Endothelial cell of umbilical vein (primary cell): Measurements from ENCODE around the gene RPL37A. TPM values are rescaled to one million over a fixed set of nuclear protein-coding genes. Genes with fewer than 3 reads are reported as not detected.

ENCODE experiments used
- BruUV-seq: library from RNA; stranded (reverse); fragments of 400-500 nt; replicated peaks from 2 replicates; lab custom pipeline; 2021; lab: Mats Ljungman, UMichigan
- CTCF ChIA-PET: fragments of 300-600, 350-600 bp; sonication (Branson Sonifier 250); formaldehyde crosslinking; loops from one replicate; lab custom pipeline; 2021; ENCODE audit warnings: antibody characterized with exemption, inconsistent platforms; lab: Charles Lee
- POLR2A ChIA-PET: fragments of 300-600, 350-600 bp; sonication (Branson Sonifier 250); formaldehyde crosslinking; loops from one replicate; lab custom pipeline; 2021; ENCODE audit warnings: antibody characterized with exemption, inconsistent platforms; lab: Charles Lee
- DNase-seq: peaks from one replicate; pipeline ENCODE4 v3.0.0-alpha.2; 2011; ENCODE audit warnings: low read depth, low spot score
- FAIRE-seq: peaks from 2 replicates; lab custom pipeline; 2011; peaks lifted over from hg19 to GRCh38; lab: Jason Lieb, UNC
- H2AFZ ChIP-seq: 2 replicates; pipeline ENCODE4 v1.6.0; 2012; ENCODE audit warnings: low read depth, low read length, control low read depth, inconsistent platforms
- H3K27ac ChIP-seq: 2 replicates; pipeline ENCODE4 v1.5.1; 2011; ENCODE audit warnings: low read depth, mild to moderate bottlenecking, control low read depth, low read length, moderate library complexity; ENCODE audit not compliant: insufficient read depth
- H3K27me3 ChIP-seq, 2 experiments: 2 replicates each; pipeline versions ENCODE4 v1.6.0 to v1.6.1; 2011; ENCODE audit warnings: low read length in 2 of 2, mixed read lengths in 1 of 2; ENCODE audit not compliant: control insufficient read depth in 2 of 2, insufficient read depth in 2 of 2
- H3K36me3 ChIP-seq, 2 experiments: 2 replicates in 1 of 2; 3 replicates in 1 of 2; pipeline ENCODE4 v1.5.1; 2011; ENCODE audit warnings: low read length in 2 of 2, mild to moderate bottlenecking in 1 of 2, moderate library complexity in 1 of 2; ENCODE audit not compliant: control insufficient read depth in 2 of 2, insufficient read depth in 2 of 2; ENCODE audit errors: extremely low read depth in 1 of 2
- H3K4me1 ChIP-seq: 3 replicates; pipeline ENCODE4 v1.5.1; 2011; ENCODE audit warnings: mild to moderate bottlenecking, low read length; ENCODE audit not compliant: control insufficient read depth, insufficient read depth; ENCODE audit errors: extremely low read depth
- H3K4me2 ChIP-seq: 2 replicates; pipeline ENCODE4 v1.6.1; 2011; ENCODE audit warnings: low read length, control low read depth, mixed read lengths; ENCODE audit not compliant: insufficient read depth
- H3K4me3 ChIP-seq, 3 experiments: fragments of 200-600 bp in 1 of 3; sonication (generic), shearing (Covaris generic) in 1 of 3; replicated peaks in 1 of 3; 2 replicates each; pipeline ENCODE4 v1.5.1; 2011 to 2016; ENCODE audit warnings: control low read depth in 3 of 3, low read length in 3 of 3, mild to moderate bottlenecking in 2 of 3, inconsistent platforms in 1 of 3, low read depth in 1 of 3, moderate library complexity in 1 of 3; ENCODE audit not compliant: insufficient read depth in 1 of 3
- H3K79me2 ChIP-seq: 2 replicates; pipeline ENCODE4 v1.6.0; 2012; ENCODE audit warnings: low read length, inconsistent platforms; ENCODE audit not compliant: control insufficient read depth, insufficient read depth
- H3K9ac ChIP-seq: replicated peaks from 2 replicates; pipeline ENCODE3; 2011; ENCODE audit warnings: low read length, control low read depth; ENCODE audit not compliant: insufficient read depth; ENCODE audit errors: extremely low read depth
- H3K9me1 ChIP-seq: replicated peaks from 3 replicates; pipeline ENCODE4 v1.6.0; 2011; ENCODE audit warnings: mild to moderate bottlenecking, low read length; ENCODE audit not compliant: control insufficient read depth, insufficient read depth; ENCODE audit errors: extremely low read depth
- H3K9me3 ChIP-seq: replicated peaks from 2 replicates; pipeline ENCODE4 v1.5.1; 2012; ENCODE audit warnings: low read length, inconsistent platforms; ENCODE audit not compliant: control insufficient read depth, insufficient read depth
- H4K20me1 ChIP-seq: replicated peaks from 2 replicates; pipeline ENCODE3; 2011; ENCODE audit warnings: mild to moderate bottlenecking, low read length; ENCODE audit not compliant: control insufficient read depth, insufficient read depth; ENCODE audit errors: extremely low read depth
- CTCF ChIP-seq, 2 donors: IDR thresholded peaks; 1 replicate in 1 of 2; 2 replicates in 1 of 2; pipeline ENCODE4 v1.5.1; 2011; ENCODE audit warnings: low read length in 2 of 2, mild to moderate bottlenecking in 2 of 2, moderate library complexity in 2 of 2, control low read depth in 1 of 2, inconsistent platforms in 1 of 2, low read depth in 1 of 2; ENCODE audit not compliant: insufficient read depth in 1 of 2; ENCODE audit errors: extremely low read depth in 1 of 2
- EZH2 ChIP-seq: IDR thresholded peaks from 2 replicates; pipeline ENCODE4 v1.6.1; 2012; ENCODE audit warnings: borderline replicate concordance, low read depth, mild to moderate bottlenecking, moderate library complexity, low read length, inconsistent platforms; ENCODE audit not compliant: severe bottlenecking
- FOS ChIP-seq: IDR thresholded peaks from 2 replicates; pipeline ENCODE4 v1.6.1; 2011; ENCODE audit warnings: mild to moderate bottlenecking, low read length, moderate library complexity, borderline replicate concordance; ENCODE audit not compliant: insufficient read depth
- GATA2 ChIP-seq: IDR thresholded peaks from 2 replicates; pipeline ENCODE4 v1.7.0; 2011; ENCODE audit warnings: low read depth, mild to moderate bottlenecking, moderate library complexity, mixed read lengths, low read length; ENCODE audit not compliant: insufficient read length, insufficient read depth
- JUN ChIP-seq: IDR thresholded peaks from 2 replicates; pipeline ENCODE4 v1.6.1; 2011; ENCODE audit warnings: borderline replicate concordance, low read depth; ENCODE audit not compliant: insufficient read length, insufficient read depth
- MAX ChIP-seq: IDR thresholded peaks from 2 replicates; pipeline ENCODE4 v1.6.1; 2011; ENCODE audit not compliant: insufficient read depth, insufficient read length
- POLR2A ChIP-seq: IDR thresholded peaks from 2 replicates; pipeline ENCODE4 v1.6.1; 2012; ENCODE audit warnings: low read depth, mild to moderate bottlenecking, control low read depth, low read length
- dilution Hi-C: fragments of 300-500 bp; cut with MboI; formaldehyde crosslinking; loops from one replicate; pipeline ENCODE4 v1.15.0; 2019; ENCODE audit warnings: low sequenced_read_pairs; ENCODE audit not compliant: extremely low pct_ligation_motif_present
- intact Hi-C: fragments of 100-400 bp; cut with micrococcal nuclease; formaldehyde crosslinking; loops from one replicate; pipeline ENCODE4 v1.10.0; 2022
- polyA plus RNA-seq, 4 experiments: library from polyadenylated mRNA; depleted of rRNA in 3 of 4; stranded (reverse) in 3 of 4; unstranded in 1 of 4; fragments of >200 nt; gene quantifications; 2 replicates each; pipeline versions ENCODE4 v1.2.1 to v1.2.3, GENCODE V29; 2011 to 2012; ENCODE audit warnings: missing spikeins in 1 of 4
- total RNA-seq: library from RNA; stranded (reverse); gene quantifications from 2 replicates; pipeline ENCODE4 v1.2.3, GENCODE V29; 2021

Gene RPL37A
- total and polyA plus RNA-seq, 2 donors (not counting 3 experiments of a cell fraction or from before 2014, with no cell fraction given), result 1,889 to 2,628 TPM

- H3K4me1 ChIP-seq, result peaks cover 6% of the 10 kb centered on the region
- CTCF ChIA-PET, result no interaction called here
- H3K27me3 ChIP-seq, result no peaks in the 10 kb centered on the region
- H3K4me2 ChIP-seq, result no peak overlapping the region
- TF ChIP-seq POLR2A (no peak), JUN (no peak), CTCF (IDR thresholded peaks at IDR 0.05; ENCODE audit: extremely low read depth in 1 of 2, insufficient read depth in 1 of 2, low read depth in 1 of 2, low read length in 2 of 2) (no peak), EZH2 (no peak), GATA2 (no peak), MAX (no peak), FOS (no peak)
- no peaks in the 10 kb centered on the region for H3K79me2 ChIP-seq
- no peak overlapping the region for H3K9ac ChIP-seq
- H3K36me3 ChIP-seq, result no peaks in the 10 kb centered on the region
- no peak overlapping the region for H3K4me3 ChIP-seq
- POLR2A ChIA-PET, result no interaction called here
- no peaks in the 10 kb centered on the region for H3K9me1 ChIP-seq
- no peak overlapping the region for H2AFZ ChIP-seq
- dilution Hi-C loops, result no loop called here
- BruUV-seq, result no TSS peak
- H3K9me3 ChIP-seq, result no peaks in the 10 kb centered on the region
- no peak overlapping the region for H3K27ac ChIP-seq
- intact Hi-C loops, result no loop called here
- FAIRE-seq (no peak), DNase-seq (no peak)
- H4K20me1 ChIP-seq, result no peaks in the 10 kb centered on the region
These were observed 54.4 kb downstream of the RPL37A start for GRCh38 chr2:216553093-216553478.

Other genes starting within 250 kb of the RPL37A start
- 21.5 and 25.2 TPM in 2 replicates for gene MARCHF4, start 126.4 kb upstream of the RPL37A start, total RNA-seq
- gene MARCHF4, start 126.4 kb upstream of the RPL37A start, polyA plus RNA-seq, result 11.3 and 11.7 TPM in 2 replicates
- gene SMARCAL1, start 86.4 kb upstream of the RPL37A start, total RNA-seq, result 28.2 and 30.7 TPM in 2 replicates
- 24.5 and 25.4 TPM in 2 replicates for gene SMARCAL1, start 86.4 kb upstream of the RPL37A start, polyA plus RNA-seq
- gene IGFBP2, start 134.6 kb downstream of the RPL37A start, total RNA-seq, result 212 and 229 TPM in 2 replicates
- gene IGFBP2, start 134.6 kb downstream of the RPL37A start, polyA plus RNA-seq, result 261 and 387 TPM in 2 replicates
- gene IGFBP5, start 196.7 kb downstream of the RPL37A start, total RNA-seq, result 0.05 TPM in 1 of 2 replicates, not detected in the other
- 0.03 and 0.06 TPM in 2 replicates for gene IGFBP5, start 196.7 kb downstream of the RPL37A start, polyA plus RNA-seq